Activated naive CD4-positive, alpha-beta T cell treated with anti-CD3 and anti-CD28 coated beads for 36 hours (primary cell): Measurements from ENCODE around the gene IL10. TPM values are rescaled to one million over a fixed set of nuclear protein-coding genes. Genes with fewer than 3 reads are reported as not detected.

Experiments used
- CTCF ChIA-PET: fragments of 350-600 bp; sonication (Branson Sonifier 250); formaldehyde crosslinking; loops from one replicate; lab custom pipeline; 2021; ENCODE audit warnings: antibody characterized with exemption; lab: Charles Lee
- DNase-seq: peaks from one replicate; pipeline ENCODE4 v3.0.0-alpha.2; 2020
- H3K27ac Mint-ChIP-seq: one replicate; pipeline ENCODE4 v1.8.0; 2021; ENCODE audit warnings: mild to moderate bottlenecking, mixed read lengths
- H3K27me3 Mint-ChIP-seq: one replicate; pipeline ENCODE4 v1.8.0; 2021; ENCODE audit warnings: low read depth, mixed read lengths
- H3K36me3 Mint-ChIP-seq: one replicate; pipeline ENCODE4 v1.8.0; 2021; ENCODE audit warnings: low read depth, mixed read lengths
- H3K4me1 Mint-ChIP-seq: one replicate; pipeline ENCODE4 v1.8.0; 2021; ENCODE audit warnings: low read depth, mixed read lengths
- H3K4me3 Mint-ChIP-seq: one replicate; pipeline ENCODE4 v1.8.0; 2021; ENCODE audit warnings: mild to moderate bottlenecking, moderate library complexity, mixed read lengths
- H3K9me3 Mint-ChIP-seq: one replicate; pipeline ENCODE4 v1.8.0; 2021; ENCODE audit warnings: mixed read lengths
- intact Hi-C: fragments of 100-400 bp; cut with micrococcal nuclease; formaldehyde crosslinking; loops from one replicate; pipeline ENCODE4 v1.15.1; 2023
- total RNA-seq, 2 experiments: library from RNA; stranded (reverse); gene quantifications; one replicate each; pipeline ENCODE4 v1.2.3, GENCODE V29; 2021

Gene IL10
- total RNA-seq, 2 experiments from 2014 or later: not detected

DNA sequence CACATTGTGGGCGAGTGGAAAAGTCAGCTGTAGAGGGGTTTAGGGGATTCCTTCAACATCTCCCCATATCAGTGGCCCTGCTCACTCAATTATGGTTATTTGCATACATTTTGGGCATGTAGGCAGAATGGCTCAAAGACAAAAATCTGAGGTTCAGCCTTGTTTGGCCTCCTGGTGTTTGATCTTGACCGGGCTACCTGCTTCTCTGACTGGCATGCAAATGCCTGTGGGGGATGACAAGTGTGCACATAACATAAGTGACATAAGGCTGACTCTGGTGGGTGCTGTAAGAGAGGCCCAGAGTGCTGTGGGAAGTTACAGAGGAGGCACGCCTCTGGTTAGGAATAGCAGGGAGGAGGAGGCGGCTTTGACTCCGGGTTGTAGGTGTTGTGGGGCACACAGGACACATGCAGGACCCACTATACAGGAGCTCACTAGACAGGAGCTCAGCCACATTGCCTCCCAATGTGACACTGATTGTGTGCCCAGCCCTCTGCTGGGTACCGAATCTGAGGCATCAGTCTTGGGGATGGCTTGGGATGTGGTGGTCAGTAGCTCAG is 31.1 kb downstream of the IL10 start:
- H3K9me3 Mint-ChIP-seq: no peaks in the 10 kb centered on the region
- no peak overlapping the region for H3K4me3 Mint-ChIP-seq
- H3K4me1 Mint-ChIP-seq: peaks cover 63% of the 10 kb centered on the region
- no peaks in the 10 kb centered on the region for H3K36me3 Mint-ChIP-seq
- no peak for DNase-seq
- CTCF ChIA-PET: interaction anchor here (0.7 to 3.1 kb wide), 6 partner anchors 15 to 171 kb away, joined by 3 to 23 read pairs (median 4); no protein-coding TSS in a partner anchor
- no peaks in the 10 kb centered on the region for H3K27me3 Mint-ChIP-seq
- no peak overlapping the region for H3K27ac Mint-ChIP-seq
- intact Hi-C loops: no loop called here

DNA sequence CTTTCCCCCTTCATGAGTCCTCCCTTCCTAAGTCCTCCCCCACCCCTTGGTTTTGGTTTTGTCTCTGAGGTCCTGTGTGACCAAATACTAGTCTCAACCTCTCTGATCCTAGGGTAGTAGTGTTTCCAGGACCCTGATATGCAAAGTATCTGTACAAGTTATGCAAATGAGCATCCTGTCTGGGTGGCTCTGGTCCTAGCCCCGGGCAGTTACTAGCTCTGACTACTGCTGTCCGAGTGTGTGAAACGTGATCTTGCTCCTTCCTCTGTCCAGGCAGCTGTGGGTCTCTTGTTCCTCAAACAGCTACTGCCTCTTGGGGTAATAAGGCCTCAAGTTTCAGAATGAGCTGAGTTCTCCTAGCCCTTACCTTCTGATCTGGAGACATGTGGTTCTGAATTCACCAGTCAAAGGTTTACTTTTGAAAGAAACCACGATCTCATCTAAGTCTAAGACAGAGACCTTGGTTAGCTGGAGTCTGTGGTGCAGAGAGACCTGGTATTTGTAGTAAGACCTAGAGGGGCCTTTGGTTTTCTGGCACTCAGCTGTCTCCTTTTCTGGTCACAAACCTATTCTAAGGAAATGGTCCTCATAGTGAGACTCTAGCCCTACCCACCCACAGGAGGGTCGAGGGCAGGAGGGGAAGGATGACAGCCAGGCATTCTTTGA is 32.8 kb downstream of the IL10 start:
- Mint-ChIP-seq H3K9me3 (no peaks in the 10 kb centered on the region), H3K27me3 (no peaks in the 10 kb centered on the region), H3K27ac (peak overlapping the region; percentile 38), H3K4me3 (no peak overlapping the region), H3K4me1 (peaks cover 69% of the 10 kb centered on the region), H3K36me3 (peaks cover 3% of the 10 kb centered on the region)
- intact Hi-C loops: loop anchor here (1.0 to 5.0 kb wide), 4 partner anchors 18 to 313 kb away; partner anchors contain the start of genes PFKFB2 and YOD1
- CTCF ChIA-PET: interaction anchor here (0.6 to 3.1 kb wide), 10 partner anchors 9 to 175 kb away, joined by 3 to 23 read pairs (median 4); no protein-coding TSS in a partner anchor
- peak; percentile 47 for DNase-seq

DNA sequence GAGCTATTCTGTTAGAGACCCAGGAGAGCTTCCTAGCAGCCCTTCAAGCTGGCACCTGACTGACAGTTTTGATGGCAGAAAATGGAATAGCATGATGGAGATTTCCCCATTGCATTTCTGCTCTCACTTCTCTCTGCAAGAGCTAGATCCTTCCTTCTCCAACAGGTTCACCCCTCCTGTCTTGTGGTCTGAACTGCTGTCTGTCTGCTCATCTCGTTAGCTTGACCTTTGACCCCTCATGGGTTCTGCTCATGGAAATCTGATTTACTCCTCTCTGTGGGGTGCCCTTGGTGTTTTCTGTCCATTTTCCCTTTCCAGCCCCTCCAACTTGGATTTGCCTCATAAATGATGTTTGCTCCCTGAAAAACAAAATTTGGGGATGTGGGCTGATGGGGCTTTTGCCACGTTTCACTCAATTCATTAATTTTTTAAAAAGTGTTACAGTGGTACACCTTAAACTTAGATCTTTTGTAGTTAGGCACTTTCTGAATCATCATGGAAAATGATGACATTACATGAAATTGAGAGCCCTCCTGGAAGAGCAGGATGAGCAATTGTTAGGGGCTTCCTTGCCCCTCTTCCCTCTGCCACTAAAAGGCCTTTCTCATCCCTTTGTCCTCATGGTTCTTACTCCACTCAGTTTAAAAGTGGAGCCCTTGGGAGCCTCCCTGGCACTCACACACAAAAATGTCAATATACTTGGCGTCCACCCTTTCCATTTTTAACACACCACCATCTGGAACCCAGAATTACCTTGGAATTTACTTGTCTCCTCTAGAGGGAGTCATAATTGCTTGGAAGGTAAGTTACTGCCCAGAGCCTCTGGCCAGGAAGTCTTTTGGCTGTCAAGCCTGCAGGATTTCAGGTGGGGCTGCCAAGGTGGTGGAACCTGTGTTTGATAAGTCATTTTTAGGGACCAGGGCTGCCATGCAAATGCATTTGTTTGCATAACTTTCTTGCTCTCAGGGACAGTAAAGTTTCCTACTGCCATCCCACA is 33.6 kb downstream of the IL10 start:
- peak; percentile 31 for DNase-seq
- Mint-ChIP-seq H3K4me3 (no peak overlapping the region), H3K27ac (peak overlapping the region; percentile 37), H3K4me1 (peaks cover 71% of the 10 kb centered on the region), H3K36me3 (peaks cover 3% of the 10 kb centered on the region), H3K27me3 (no peaks in the 10 kb centered on the region), H3K9me3 (no peaks in the 10 kb centered on the region)
- CTCF ChIA-PET: interaction anchor here (0.6 to 6.2 kb wide), 22 partner anchors 10 to 273 kb away, joined by 3 to 43 read pairs (median 6); no protein-coding TSS in a partner anchor
- intact Hi-C loops: loop anchor here (1.0 to 5.0 kb wide), 3 partner anchors 31 to 314 kb away; partner anchors contain the start of genes PFKFB2 and YOD1

DNA sequence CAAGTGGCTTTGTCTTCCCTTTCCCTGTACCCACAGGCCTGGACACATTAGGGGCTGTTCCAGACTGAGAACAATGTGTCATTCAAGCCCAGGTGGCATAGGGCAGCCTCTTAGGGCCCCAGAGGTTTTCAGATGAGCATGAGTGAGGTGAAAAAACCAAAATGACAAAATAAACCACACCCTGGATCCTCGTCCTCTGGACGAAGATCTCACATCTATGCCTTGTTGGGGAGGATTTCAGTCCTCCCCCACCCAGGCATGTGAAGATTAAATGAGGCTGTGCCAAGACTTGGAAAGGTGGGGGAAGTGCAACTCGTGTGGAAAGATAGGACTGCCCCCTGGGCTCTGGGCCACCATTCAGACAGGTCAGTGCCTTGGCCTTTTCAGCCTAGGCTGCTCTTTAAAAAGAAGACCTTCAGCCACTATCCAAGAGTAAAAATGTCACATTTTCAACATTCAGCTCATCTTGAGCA is 34.5 kb downstream of the IL10 start:
- no peak overlapping the region for H3K4me3 Mint-ChIP-seq
- no peaks in the 10 kb centered on the region for H3K9me3 Mint-ChIP-seq
- H3K36me3 Mint-ChIP-seq: peaks cover 3% of the 10 kb centered on the region
- intact Hi-C loops: loop anchor here (1.0 to 5.0 kb wide), 4 partner anchors 47 to 763 kb away; partner anchors contain the start of genes PFKFB2 and YOD1
- H3K27me3 Mint-ChIP-seq: no peaks in the 10 kb centered on the region
- peaks cover 64% of the 10 kb centered on the region for H3K4me1 Mint-ChIP-seq
- peak overlapping the region; percentile 48 for H3K27ac Mint-ChIP-seq
- CTCF ChIA-PET: interaction anchor here (0.6 to 6.2 kb wide), 15 partner anchors 11 to 272 kb away, joined by 3 to 43 read pairs (median 4); no protein-coding TSS in a partner anchor
- DNase-seq: peak; percentile 72

DNA sequence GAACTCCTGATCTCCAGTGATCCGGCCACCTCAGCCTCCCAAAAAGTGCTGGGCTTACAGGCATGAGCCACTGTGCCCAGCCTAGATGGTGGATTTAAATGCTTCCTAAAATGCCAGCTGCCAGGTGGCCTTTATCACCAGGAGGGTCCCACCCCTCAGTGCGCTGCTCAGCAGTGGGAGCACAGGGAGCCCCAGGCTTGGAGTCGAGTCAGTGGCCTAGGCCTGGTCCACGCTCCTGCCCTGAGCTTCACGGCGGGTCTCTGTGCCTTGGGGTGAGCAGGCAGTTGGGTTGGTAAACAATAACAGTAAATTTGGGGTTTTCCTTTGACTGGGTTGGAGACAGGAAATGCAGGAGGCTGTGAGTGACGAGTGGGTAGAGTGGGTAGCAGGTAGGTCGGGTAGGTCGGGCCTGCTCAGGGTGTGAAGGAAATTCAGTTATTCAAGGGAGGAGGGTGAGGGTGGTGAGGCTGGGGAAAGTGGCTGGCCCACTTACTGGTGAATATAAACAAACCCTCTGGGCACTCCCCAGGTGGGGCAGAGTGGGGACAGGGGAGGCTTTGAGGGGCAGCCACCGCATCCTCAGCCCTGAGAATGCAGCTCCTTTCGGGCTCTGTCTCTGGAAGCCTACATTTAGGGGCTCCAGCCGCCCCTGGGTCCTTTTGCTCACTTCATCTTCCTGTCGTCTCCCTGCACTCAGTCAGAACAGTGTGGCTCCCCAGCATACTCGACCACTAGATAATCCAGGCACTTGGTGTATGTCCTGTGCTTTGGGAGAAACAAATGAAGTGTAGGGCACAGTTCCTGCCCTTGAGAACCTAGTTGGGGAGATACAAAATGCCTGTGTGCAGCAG is 35.2 kb downstream of the IL10 start:
- intact Hi-C loops: loop anchor here (1.0 to 5.0 kb wide), 4 partner anchors 47 to 763 kb away; partner anchors contain the start of genes PFKFB2 and YOD1
- peak overlapping the region; percentile 27 for H3K27ac Mint-ChIP-seq
- no peak overlapping the region for H3K4me3 Mint-ChIP-seq

DNA sequence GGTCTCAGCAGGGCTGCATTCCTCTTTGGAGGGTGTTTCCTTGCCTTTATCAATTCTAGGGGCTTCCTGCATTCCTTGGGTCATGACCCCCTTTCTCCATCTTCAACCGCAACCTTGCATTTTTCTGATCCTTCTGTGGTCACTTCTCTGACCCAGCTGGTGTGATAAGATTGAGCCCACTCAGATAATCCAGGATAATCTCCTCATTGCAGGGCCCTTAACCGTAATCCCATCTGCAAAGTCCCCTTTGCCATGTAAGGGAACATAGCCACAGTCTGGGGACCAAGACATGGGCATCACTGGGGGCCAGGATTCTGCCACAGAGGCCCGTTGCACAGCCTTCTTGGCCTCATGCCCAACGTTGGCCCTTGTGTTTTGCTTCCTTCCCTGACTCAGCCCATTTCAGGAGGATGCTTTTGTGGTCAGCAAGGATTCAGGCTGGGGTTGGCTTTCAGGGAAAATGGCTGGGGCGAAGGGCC is 36.7 kb downstream of the IL10 start:
- Mint-ChIP-seq H3K27me3 (no peaks in the 10 kb centered on the region), H3K9me3 (no peaks in the 10 kb centered on the region), H3K4me3 (no peak overlapping the region), H3K4me1 (peaks cover 58% of the 10 kb centered on the region), H3K27ac (no peak overlapping the region), H3K36me3 (peaks cover 8% of the 10 kb centered on the region)
- CTCF ChIA-PET: interaction anchor here (0.7 to 6.2 kb wide), 38 partner anchors 7 to 270 kb away, joined by 3 to 232 read pairs (median 5); partner anchors contain the start of genes FCMR, IL19 and IL20
- intact Hi-C loops: loop anchor here (2.0 to 5.0 kb wide), 4 partner anchors 101 to 317 kb away; partner anchors contain the start of genes DYRK3, IL20, PFKFB2 and YOD1
- no peak for DNase-seq

More for the DNA sequence above, 35.2 kb downstream of the IL10 start:
- peaks cover 60% of the 10 kb centered on the region for H3K4me1 Mint-ChIP-seq
- H3K27me3 Mint-ChIP-seq: no peaks in the 10 kb centered on the region
- DNase-seq: peak; percentile 36
- H3K9me3 Mint-ChIP-seq: no peaks in the 10 kb centered on the region
- CTCF ChIA-PET: interaction anchor here (0.6 to 6.2 kb wide), 20 partner anchors 12 to 622 kb away, joined by 3 to 232 read pairs (median 6); no protein-coding TSS in a partner anchor
- peaks cover 6% of the 10 kb centered on the region for H3K36me3 Mint-ChIP-seq

DNA sequence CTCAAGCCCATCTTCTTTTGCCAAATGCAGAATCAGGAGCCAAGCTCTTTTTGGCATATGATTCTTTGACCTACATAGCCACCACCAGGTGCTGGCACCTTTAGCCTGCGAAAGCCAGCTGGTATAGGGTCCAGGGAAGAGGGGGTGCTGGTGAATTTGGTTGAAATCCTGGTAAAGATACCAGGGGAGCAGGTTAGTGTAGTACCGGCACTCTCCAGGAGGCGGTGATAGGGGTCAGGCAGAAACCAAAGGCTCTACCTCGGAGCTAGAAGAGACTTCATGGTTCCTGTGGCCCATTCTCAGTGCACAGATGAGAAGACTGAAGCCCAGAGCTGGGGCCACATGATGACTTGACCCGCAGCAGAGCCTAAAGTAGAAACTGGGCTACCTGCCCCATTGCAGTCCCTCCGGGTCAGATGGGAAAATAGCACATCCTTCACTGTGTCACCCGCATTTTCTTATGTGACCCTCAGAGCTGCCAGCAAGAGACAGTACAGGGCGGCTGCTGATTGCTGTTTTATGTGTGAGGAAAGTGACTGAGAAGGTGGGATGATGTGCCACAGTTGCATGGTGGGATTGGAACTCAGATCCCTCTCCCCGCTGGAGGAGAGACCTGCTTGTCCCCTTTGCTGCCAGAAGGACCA is 37.7 kb downstream of the IL10 start:
- DNase-seq: peak; percentile 88
- CTCF ChIA-PET: interaction anchor here (0.6 to 6.2 kb wide), 53 partner anchors 8 to 271 kb away, joined by 3 to 232 read pairs (median 5); partner anchors contain the start of genes FCMR, IL19 and IL20

DNA sequence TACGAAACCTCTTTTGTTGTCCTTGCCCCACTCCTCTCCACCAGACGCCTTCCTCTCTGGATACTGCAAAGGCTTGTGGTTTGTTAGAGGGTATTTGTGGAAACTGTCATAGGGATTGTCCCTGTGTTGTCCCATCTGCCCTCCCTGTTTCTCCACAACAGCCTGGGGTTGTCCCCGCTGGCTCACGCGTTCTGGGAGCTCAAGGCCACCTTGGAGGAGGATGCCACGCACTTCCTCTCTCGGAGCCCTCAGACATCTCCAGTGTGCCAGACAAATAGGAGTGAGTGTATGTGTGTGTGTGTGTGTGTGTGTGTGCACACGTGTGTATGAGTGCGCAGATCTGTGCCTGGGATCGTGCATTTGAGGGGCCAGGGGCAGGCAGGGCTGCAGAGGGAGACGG is 39.3 kb downstream of the IL10 start:
- DNase-seq: no peak
- H3K27ac Mint-ChIP-seq: no peak overlapping the region
- no peaks in the 10 kb centered on the region for H3K27me3 Mint-ChIP-seq
- CTCF ChIA-PET: interaction anchor here (1.1 to 6.2 kb wide), 7 partner anchors 13 to 201 kb away, joined by 3 to 232 read pairs (median 19); no protein-coding TSS in a partner anchor
- peaks cover 14% of the 10 kb centered on the region for H3K36me3 Mint-ChIP-seq
- no peak overlapping the region for H3K4me3 Mint-ChIP-seq
- H3K4me1 Mint-ChIP-seq: peaks cover 38% of the 10 kb centered on the region
- intact Hi-C loops: no loop called here
- H3K9me3 Mint-ChIP-seq: no peaks in the 10 kb centered on the region

More for the DNA sequence above, 37.7 kb downstream of the IL10 start:
- Mint-ChIP-seq H3K27me3 (no peaks in the 10 kb centered on the region), H3K4me3 (no peak overlapping the region), H3K4me1 (peaks cover 53% of the 10 kb centered on the region), H3K9me3 (no peaks in the 10 kb centered on the region), H3K27ac (no peak overlapping the region), H3K36me3 (peaks cover 10% of the 10 kb centered on the region)
- intact Hi-C loops: loop anchor here (1.0 to 5.0 kb wide), 7 partner anchors 74 to 344 kb away; partner anchors contain the start of genes DYRK3, IL20, PFKFB2 and YOD1

DNA sequence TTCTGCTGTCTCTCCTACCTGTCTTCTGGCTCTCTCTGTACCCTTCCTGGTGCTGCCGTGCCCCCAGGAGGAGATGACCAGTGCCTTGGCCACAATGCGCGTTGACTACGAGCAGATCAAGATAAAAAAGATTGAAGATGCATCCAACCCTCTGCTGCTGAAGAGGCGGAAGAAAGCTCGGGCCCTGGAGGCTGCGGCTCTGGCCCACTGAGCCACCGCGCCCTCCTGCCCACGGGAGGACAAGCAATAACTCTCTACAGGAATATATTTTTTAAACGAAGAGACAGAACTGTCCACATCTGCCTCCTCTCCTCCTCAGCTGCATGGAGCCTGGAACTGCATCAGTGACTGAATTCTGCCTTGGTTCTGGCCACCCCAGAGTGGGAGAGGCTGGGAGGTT is 39.8 kb downstream of the IL10 start:
- Mint-ChIP-seq H3K4me1 (peaks cover 34% of the 10 kb centered on the region), H3K36me3 (peaks cover 14% of the 10 kb centered on the region), H3K27me3 (no peaks in the 10 kb centered on the region), H3K27ac (no peak overlapping the region), H3K4me3 (no peak overlapping the region), H3K9me3 (no peaks in the 10 kb centered on the region)
- intact Hi-C loops: no loop called here
- no peak for DNase-seq
- CTCF ChIA-PET: interaction anchor here (1.1 to 6.2 kb wide), 4 partner anchors 69 to 201 kb away, joined by 3 to 232 read pairs (median 72); no protein-coding TSS in a partner anchor

DNA sequence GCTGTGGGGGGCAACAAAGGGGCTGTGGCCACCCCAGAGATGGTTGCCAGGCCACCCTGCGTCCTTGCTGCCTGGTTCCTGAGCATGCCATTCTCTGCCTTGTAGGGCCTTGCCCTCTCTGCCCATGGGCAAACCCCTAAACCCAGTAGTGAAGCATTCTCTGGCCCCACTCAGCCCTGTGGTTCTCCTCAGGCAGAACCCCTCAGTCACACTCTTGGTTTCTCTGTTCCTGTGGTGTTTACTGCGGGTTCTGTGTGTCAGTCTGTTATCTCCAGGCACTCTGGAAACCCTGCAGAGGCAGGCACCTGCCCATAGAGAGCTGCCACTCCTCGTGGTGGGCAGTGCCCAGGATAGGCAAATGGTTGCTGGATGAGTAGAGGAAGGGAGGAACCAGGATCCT is 42.8 kb downstream of the IL10 start:
- no peaks in the 10 kb centered on the region for H3K27me3 Mint-ChIP-seq
- no peak overlapping the region for H3K27ac Mint-ChIP-seq
- peaks cover 11% of the 10 kb centered on the region for H3K36me3 Mint-ChIP-seq
- H3K9me3 Mint-ChIP-seq: no peaks in the 10 kb centered on the region
- CTCF ChIA-PET: interaction anchor here (1.2 to 7.0 kb wide), 6 partner anchors 14 to 252 kb away, joined by 3 to 116 read pairs (median 4); partner anchors contain the start of gene IL24
- DNase-seq: no peak
- H3K4me3 Mint-ChIP-seq: no peak overlapping the region
- intact Hi-C loops: loop anchor here (5.0 kb wide), 2 partner anchors 122 to 237 kb away; no protein-coding TSS in a partner anchor
- H3K4me1 Mint-ChIP-seq: peaks cover 30% of the 10 kb centered on the region
